Astrocyte (in vitro differentiated cells and primary cell): ENCODE data around the gene SPRED1. TPM values are rescaled to one million over a fixed set of nuclear protein-coding genes. Genes with fewer than 3 reads are reported as not detected.

Source experiments
- DNase-seq: peaks from one replicate; pipeline ENCODE4 v3.0.0-alpha.2; 2010; ENCODE audit warnings: low read depth
- FAIRE-seq: peaks from 2 replicates; lab custom pipeline; 2011; peaks lifted over from hg19 to GRCh38; lab: Jason Lieb, UNC
- H2AFZ ChIP-seq: 2 replicates; pipeline ENCODE4 v1.6.0; 2012; ENCODE audit warnings: low read depth, low read length, inconsistent platforms
- H3K27ac ChIP-seq: 2 replicates; pipeline ENCODE4 v1.5.1; 2011; ENCODE audit warnings: low read depth, low read length, inconsistent platforms
- H3K27me3 ChIP-seq: 2 replicates; pipeline ENCODE4 v1.6.0; 2011; ENCODE audit warnings: low read length, inconsistent platforms; ENCODE audit not compliant: insufficient read depth
- H3K36me3 ChIP-seq: 2 replicates; pipeline ENCODE4 v1.5.1; 2011; ENCODE audit warnings: low read length, inconsistent platforms; ENCODE audit not compliant: insufficient read depth
- H3K4me1 ChIP-seq: 2 replicates; pipeline ENCODE4 v1.5.1; 2011; ENCODE audit warnings: low read length, inconsistent platforms; ENCODE audit not compliant: insufficient read depth
- H3K4me2 ChIP-seq: 2 replicates; pipeline ENCODE4 v1.6.0; 2012; ENCODE audit warnings: low read length, inconsistent platforms
- H3K4me3 ChIP-seq: 2 replicates; pipeline ENCODE4 v1.5.1; 2011; ENCODE audit warnings: low read depth, mild to moderate bottlenecking, low read length, inconsistent platforms; ENCODE audit not compliant: insufficient read depth
- H3K79me2 ChIP-seq: 2 replicates; pipeline ENCODE4 v1.6.0; 2012; ENCODE audit warnings: mild to moderate bottlenecking, low read length, inconsistent platforms; ENCODE audit not compliant: insufficient read depth
- H3K9ac ChIP-seq: 2 replicates; pipeline ENCODE4 v1.6.0; 2012; ENCODE audit warnings: mild to moderate bottlenecking, low read length, inconsistent platforms
- H3K9me3 ChIP-seq: 2 replicates; pipeline ENCODE4 v1.5.1; 2012; ENCODE audit warnings: low read depth, mild to moderate bottlenecking, low read length, inconsistent platforms; ENCODE audit not compliant: insufficient read depth
- H4K20me1 ChIP-seq: 2 replicates; pipeline ENCODE4 v1.6.0; 2012; ENCODE audit warnings: low read length, inconsistent platforms; ENCODE audit not compliant: insufficient read depth
- H3K27ac Mint-ChIP-seq: one replicate; pipeline ENCODE4 v1.8.0; 2021; ENCODE audit warnings: mild to moderate bottlenecking, mixed read lengths; ENCODE audit not compliant: unreplicated experiment
- H3K27me3 Mint-ChIP-seq: one replicate; pipeline ENCODE4 v1.8.0; 2021; ENCODE audit warnings: low read depth, mixed read lengths; ENCODE audit not compliant: unreplicated experiment
- H3K36me3 Mint-ChIP-seq: one replicate; pipeline ENCODE4 v1.8.0; 2021; ENCODE audit warnings: low read depth, mixed read lengths; ENCODE audit not compliant: unreplicated experiment
- H3K4me1 Mint-ChIP-seq: one replicate; pipeline ENCODE4 v1.8.0; 2021; ENCODE audit warnings: low read depth, mixed read lengths; ENCODE audit not compliant: unreplicated experiment
- H3K4me3 Mint-ChIP-seq: one replicate; pipeline ENCODE4 v1.8.0; 2021; ENCODE audit warnings: mild to moderate bottlenecking, moderate library complexity, mixed read lengths; ENCODE audit not compliant: unreplicated experiment
- H3K9me3 Mint-ChIP-seq: one replicate; pipeline ENCODE4 v1.8.0; 2021; ENCODE audit warnings: mild to moderate bottlenecking, mixed read lengths; ENCODE audit not compliant: unreplicated experiment
- CTCF ChIP-seq: IDR thresholded peaks from 2 replicates; pipeline ENCODE4 v1.5.1; 2011; ENCODE audit warnings: low read depth, mild to moderate bottlenecking, inconsistent platforms, low read length, moderate library complexity; ENCODE audit not compliant: insufficient read depth
- EZH2 ChIP-seq: IDR thresholded peaks from 2 replicates; pipeline ENCODE4 v1.6.1; 2012; ENCODE audit warnings: mild to moderate bottlenecking, low read length, inconsistent platforms; ENCODE audit not compliant: insufficient read depth
- total RNA-seq: library from RNA; stranded (reverse); gene quantifications from 2 replicates; pipeline ENCODE4 v1.2.1, GENCODE V29; 2021

Gene SPRED1
- total RNA-seq, 1 donor from 2014 or later: 31.7 TPM

DNA sequence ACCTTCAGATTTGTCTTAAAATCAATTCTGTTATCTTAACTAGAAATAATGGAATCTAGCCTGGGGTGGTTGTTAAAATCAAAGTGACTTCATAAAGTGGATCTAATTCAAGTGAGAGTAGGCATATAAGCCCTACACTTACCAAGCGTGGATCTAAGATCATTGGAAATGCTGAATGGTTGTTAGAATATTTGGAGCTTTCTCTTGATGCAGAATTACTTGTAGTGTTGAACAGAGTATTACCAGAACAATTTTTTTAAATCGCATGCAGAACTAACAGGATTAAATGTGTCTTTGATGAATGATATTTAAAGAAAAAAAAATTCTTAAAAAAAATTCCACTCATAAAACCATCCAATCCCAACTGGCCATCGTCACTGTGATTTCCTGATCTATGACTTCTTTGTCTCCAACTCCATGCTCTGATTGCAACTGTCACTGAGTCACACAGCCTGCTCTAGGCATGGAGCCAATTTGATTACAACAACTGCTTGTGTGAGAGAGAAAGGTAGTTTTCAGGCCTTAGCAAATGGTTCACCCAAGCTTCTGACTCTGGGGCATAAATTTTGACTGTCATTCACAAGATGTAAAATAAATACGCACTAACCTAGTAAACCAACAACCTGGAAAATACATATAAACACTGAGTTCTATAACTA is 25.9 kb upstream of the SPRED1 start:
- Mint-ChIP-seq H3K4me3 (no peak overlapping the region), H3K27me3 (no peaks in the 10 kb centered on the region), H3K4me1 (peaks cover 6% of the 10 kb centered on the region), H3K36me3 (no peaks in the 10 kb centered on the region), H3K27ac (no peak overlapping the region), H3K9me3 (no peaks in the 10 kb centered on the region)
- no peak overlapping the region for H2AFZ ChIP-seq
- H3K36me3 ChIP-seq: no peaks in the 10 kb centered on the region
- TF ChIP-seq EZH2 (no peak), CTCF (no peak)
- H3K27ac ChIP-seq: no peak overlapping the region
- H4K20me1 ChIP-seq: no peaks in the 10 kb centered on the region
- peaks cover 6% of the 10 kb centered on the region for H3K4me1 ChIP-seq
- peak overlapping the region; percentile 18 for H3K4me2 ChIP-seq
- H3K27me3 ChIP-seq: no peaks in the 10 kb centered on the region
- peak; percentile 87 for DNase-seq
- H3K9me3 ChIP-seq: no peaks in the 10 kb centered on the region
- H3K4me3 ChIP-seq: no peak overlapping the region
- H3K79me2 ChIP-seq: no peaks in the 10 kb centered on the region
- peak; percentile 5 for FAIRE-seq
- H3K9ac ChIP-seq: no peak overlapping the region

- DNase-seq (no peak), FAIRE-seq (no peak)
- H3K4me1 Mint-ChIP-seq: peaks cover 6% of the 10 kb centered on the region
- TF ChIP-seq EZH2: no peak
- TF ChIP-seq CTCF: no peak
- Histone ChIP-seq H3K27me3 (no peaks in the 10 kb centered on the region), H3K27ac (no peak overlapping the region), H3K9me3 (no peaks in the 10 kb centered on the region), H4K20me1 (no peaks in the 10 kb centered on the region), H3K4me2 (no peak overlapping the region), H3K79me2 (no peaks in the 10 kb centered on the region), H3K4me3 (no peak overlapping the region), H3K9ac (no peak overlapping the region), H3K4me1 (peaks cover 6% of the 10 kb centered on the region), H3K36me3 (no peaks in the 10 kb centered on the region), H2AFZ (no peak overlapping the region)
- H3K4me3 Mint-ChIP-seq: no peak overlapping the region
- no peak overlapping the region for H3K27ac Mint-ChIP-seq
- no peaks in the 10 kb centered on the region for H3K36me3 Mint-ChIP-seq
- H3K27me3 Mint-ChIP-seq: no peaks in the 10 kb centered on the region
- H3K9me3 Mint-ChIP-seq: no peaks in the 10 kb centered on the region
These were observed 24.7 kb upstream of the SPRED1 start for GRCh38 chr15:38227941-38228340.

DNA sequence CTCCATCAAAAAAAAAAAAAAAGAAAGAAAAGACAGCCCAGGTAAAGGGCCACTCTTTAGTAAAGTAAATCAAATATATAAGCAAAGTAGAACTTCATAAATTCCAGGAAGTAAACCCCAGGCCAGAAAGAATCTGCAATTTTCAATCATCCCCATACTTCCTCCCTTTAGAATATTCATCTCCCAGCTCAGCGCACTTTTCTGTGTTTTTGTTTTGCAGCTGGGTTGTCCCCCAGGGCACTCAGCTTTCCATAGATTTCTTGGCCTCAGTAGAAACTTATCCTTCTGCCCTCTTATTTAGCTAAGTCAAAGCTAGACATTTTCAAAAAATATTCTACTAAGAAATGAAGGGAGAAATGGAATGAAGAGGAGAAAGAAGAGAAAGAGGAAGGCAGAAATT is 24.0 kb upstream of the SPRED1 start:
- Histone ChIP-seq H3K79me2 (no peaks in the 10 kb centered on the region), H3K9ac (no peak overlapping the region), H3K9me3 (no peaks in the 10 kb centered on the region), H3K36me3 (no peaks in the 10 kb centered on the region), H4K20me1 (no peaks in the 10 kb centered on the region), H3K27ac (no peak overlapping the region), H3K4me3 (no peak overlapping the region), H3K4me2 (no peak overlapping the region), H3K4me1 (peaks cover 6% of the 10 kb centered on the region), H3K27me3 (no peaks in the 10 kb centered on the region), H2AFZ (no peak overlapping the region)
- H3K4me1 Mint-ChIP-seq: peaks cover 6% of the 10 kb centered on the region
- no peaks in the 10 kb centered on the region for H3K27me3 Mint-ChIP-seq
- no peak for DNase-seq
- no peak for TF ChIP-seq CTCF
- TF ChIP-seq EZH2: no peak
- FAIRE-seq: no peak
- H3K36me3 Mint-ChIP-seq: no peaks in the 10 kb centered on the region
- no peak overlapping the region for H3K27ac Mint-ChIP-seq
- no peaks in the 10 kb centered on the region for H3K9me3 Mint-ChIP-seq
- H3K4me3 Mint-ChIP-seq: no peak overlapping the region
